ENCODE results near the gene PRKACG.

Gene PRKACG

DNA sequence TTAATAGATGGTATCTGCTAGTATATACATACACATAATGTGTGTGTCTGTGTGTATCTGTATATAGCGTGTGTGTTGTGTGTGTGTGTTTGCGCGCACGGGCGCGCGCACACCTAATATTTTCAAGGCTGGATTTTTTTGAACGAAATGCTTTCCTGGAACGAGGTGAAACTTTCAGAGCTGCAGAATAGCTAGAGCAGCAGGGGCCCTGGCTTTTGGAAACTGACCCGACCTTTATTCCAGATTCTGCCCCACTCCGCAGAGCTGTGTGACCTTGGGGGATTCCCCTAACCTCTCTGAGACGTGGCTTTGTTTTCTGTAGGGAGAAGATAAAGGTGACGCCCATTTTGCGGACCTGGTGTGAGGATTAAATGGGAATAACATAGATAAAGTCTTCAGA, 22.4 kb upstream of the PRKACG start:
- Histone ChIP-seq H3K9me3 (ENCODE audit: control insufficient read depth, insufficient read depth, low read length) (no peaks in the 10 kb centered on the region), H3F3A (ENCODE audit: control insufficient read depth, insufficient read depth) (no peaks in the 10 kb centered on the region; the same call in 1 of the 2 replicates), H3K9me2 (replicated peaks; ENCODE audit: control insufficient read depth, low read length) (no peaks in the 10 kb centered on the region), H3K79me2 (ENCODE audit: control insufficient read depth, low read length) (peaks cover 49% of the 10 kb centered on the region), H3K36me3 (ENCODE audit: control insufficient read depth, low read length) (no peaks in the 10 kb centered on the region), H3K4me2 (ENCODE audit: low read length) (peak overlapping the region; percentile 69), H3K4me1 (ENCODE audit: control insufficient read depth, low read length) (peaks cover 10% of the 10 kb centered on the region), H3K27ac (ENCODE audit: low read depth, low read length) (peak overlapping the region; percentile 37), H3K27me3 (ENCODE audit: control insufficient read depth, low read length) (no peaks in the 10 kb centered on the region), H3K4me3 (ENCODE audit: low read length) (peak overlapping the region; percentile 86), H4K20me1 (ENCODE audit: control insufficient read depth, insufficient read depth, low read depth, low read length) (no peaks in the 10 kb centered on the region)
- TF ChIP-seq, protein P1, sequence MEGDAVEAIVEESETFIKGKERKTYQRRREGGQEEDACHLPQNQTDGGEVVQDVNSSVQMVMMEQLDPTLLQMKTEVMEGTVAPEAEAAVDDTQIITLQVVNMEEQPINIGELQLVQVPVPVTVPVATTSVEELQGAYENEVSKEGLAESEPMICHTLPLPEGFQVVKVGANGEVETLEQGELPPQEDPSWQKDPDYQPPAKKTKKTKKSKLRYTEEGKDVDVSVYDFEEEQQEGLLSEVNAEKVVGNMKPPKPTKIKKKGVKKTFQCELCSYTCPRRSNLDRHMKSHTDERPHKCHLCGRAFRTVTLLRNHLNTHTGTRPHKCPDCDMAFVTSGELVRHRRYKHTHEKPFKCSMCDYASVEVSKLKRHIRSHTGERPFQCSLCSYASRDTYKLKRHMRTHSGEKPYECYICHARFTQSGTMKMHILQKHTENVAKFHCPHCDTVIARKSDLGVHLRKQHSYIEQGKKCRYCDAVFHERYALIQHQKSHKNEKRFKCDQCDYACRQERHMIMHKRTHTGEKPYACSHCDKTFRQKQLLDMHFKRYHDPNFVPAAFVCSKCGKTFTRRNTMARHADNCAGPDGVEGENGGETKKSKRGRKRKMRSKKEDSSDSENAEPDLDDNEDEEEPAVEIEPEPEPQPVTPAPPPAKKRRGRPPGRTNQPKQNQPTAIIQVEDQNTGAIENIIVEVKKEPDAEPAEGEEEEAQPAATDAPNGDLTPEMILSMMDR (IDR thresholded peaks at IDR 0.05; ENCODE audit: low read depth, low read length, poor library complexity, severe bottlenecking), result no peak
- no peak for TF ChIP-seq EZH2phosphoT487 (IDR thresholded peaks at IDR 0.05; ENCODE audit: borderline replicate concordance, low read length)

DNA sequence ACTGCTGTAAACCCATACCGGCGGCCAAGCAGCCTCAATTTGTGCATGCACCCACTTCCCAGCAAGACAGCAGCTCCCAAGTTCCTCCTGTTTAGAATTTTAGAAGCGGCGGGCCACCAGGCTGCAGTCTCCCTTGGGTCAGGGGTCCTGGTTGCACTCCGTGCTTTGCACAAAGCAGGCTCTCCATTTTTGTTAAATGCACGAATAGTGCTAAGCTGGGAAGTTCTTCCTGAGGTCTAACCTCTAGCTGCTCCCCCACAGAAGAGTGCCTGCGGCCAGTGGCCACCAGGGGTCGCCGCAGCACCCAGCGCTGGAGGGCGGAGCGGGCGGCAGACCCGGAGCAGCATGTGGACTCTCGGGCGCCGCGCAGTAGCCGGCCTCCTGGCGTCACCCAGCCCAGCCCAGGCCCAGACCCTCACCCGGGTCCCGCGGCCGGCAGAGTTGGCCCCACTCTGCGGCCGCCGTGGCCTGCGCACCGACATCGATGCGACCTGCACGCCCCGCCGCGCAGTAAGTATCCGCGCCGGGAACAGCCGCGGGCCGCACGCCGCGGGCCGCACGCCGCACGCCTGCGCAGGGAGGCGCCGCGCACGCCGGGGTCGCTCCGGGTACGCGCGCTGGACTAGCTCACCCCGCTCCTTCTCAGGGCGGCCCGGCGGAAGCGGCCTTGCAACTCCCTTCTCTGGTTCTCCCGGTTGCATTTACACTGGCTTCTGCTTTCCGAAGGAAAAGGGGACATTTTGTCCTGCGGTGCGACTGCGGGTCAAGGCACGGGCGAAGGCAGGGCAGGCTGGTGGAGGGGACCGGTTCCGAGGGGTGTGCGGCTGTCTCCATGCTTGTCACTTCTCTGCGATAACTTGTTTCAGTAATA, 21.8 kb upstream of the PRKACG start, which contains the start of gene FXN:
TSS of gene FXN (plus strand) at position 315 of the 871 bp plus-strand sequence. CDS start at position 346, 31 bp downstream.
- H3K9me2 ChIP-seq (replicated peaks; ENCODE audit: control insufficient read depth, low read length), result no peaks in the 10 kb centered on the region
- H3K4me1 ChIP-seq (ENCODE audit: control insufficient read depth, low read length), result peaks cover 10% of the 10 kb centered on the region
- TF ChIP-seq EZH2phosphoT487 (IDR thresholded peaks at IDR 0.05; ENCODE audit: borderline replicate concordance, low read length), result no peak
- TF ChIP-seq, protein P1 (IDR thresholded peaks at IDR 0.05; ENCODE audit: low read depth, low read length, poor library complexity, severe bottlenecking), result peak; percentile 98
- no peaks in the 10 kb centered on the region for H3K27me3 ChIP-seq (ENCODE audit: control insufficient read depth, low read length)
- H4K20me1 ChIP-seq (ENCODE audit: control insufficient read depth, insufficient read depth, low read depth, low read length), result no peaks in the 10 kb centered on the region
- peak within 1 kb of the TSS; percentile 37 for H3K27ac ChIP-seq (ENCODE audit: low read depth, low read length)
- H3K9me3 ChIP-seq (ENCODE audit: control insufficient read depth, insufficient read depth, low read length), result no peaks in the 10 kb centered on the region
- no peaks in the 10 kb centered on the region; the same call in 1 of the 2 replicates for H3F3A ChIP-seq (ENCODE audit: control insufficient read depth, insufficient read depth)
- H3K4me3 ChIP-seq (ENCODE audit: low read length), result peak within 1 kb of the TSS; percentile 86
- H3K79me2 ChIP-seq (ENCODE audit: control insufficient read depth, low read length), result peaks cover 43% of the 10 kb centered on the region
- H3K36me3 ChIP-seq (ENCODE audit: control insufficient read depth, low read length), result no peaks in the 10 kb centered on the region
- H3K4me2 ChIP-seq (ENCODE audit: low read length), result peak within 1 kb of the TSS; percentile 69

DNA sequence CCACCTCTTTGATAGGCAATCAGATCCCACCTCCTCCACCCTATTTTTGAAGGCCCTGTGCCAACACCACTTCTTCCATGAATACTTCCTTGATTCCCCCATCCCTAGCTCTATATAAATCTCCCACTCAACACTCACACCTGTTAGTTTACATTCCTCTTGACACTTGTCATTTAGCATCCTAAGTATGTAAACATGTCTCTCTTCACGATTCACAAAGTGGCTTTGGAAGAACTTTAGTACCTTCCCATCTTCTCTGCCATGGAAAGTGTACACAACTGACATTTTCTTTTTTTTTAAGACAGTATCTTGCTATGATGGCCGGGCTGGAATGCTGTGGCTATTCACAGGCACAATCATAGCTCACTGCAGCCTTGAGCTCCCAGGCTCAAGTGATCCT, 20.2 kb upstream of the PRKACG start:
- Histone ChIP-seq H3K4me2 (ENCODE audit: low read length) (no peak overlapping the region), H3K36me3 (ENCODE audit: control insufficient read depth, low read length) (no peaks in the 10 kb centered on the region), H3K9me2 (replicated peaks; ENCODE audit: control insufficient read depth, low read length) (no peaks in the 10 kb centered on the region), H3F3A (ENCODE audit: control insufficient read depth, insufficient read depth) (no peaks in the 10 kb centered on the region; the same call in 1 of the 2 replicates), H3K27me3 (ENCODE audit: control insufficient read depth, low read length) (no peaks in the 10 kb centered on the region), H4K20me1 (ENCODE audit: control insufficient read depth, insufficient read depth, low read depth, low read length) (no peaks in the 10 kb centered on the region), H3K79me2 (ENCODE audit: control insufficient read depth, low read length) (peaks cover 30% of the 10 kb centered on the region), H3K27ac (ENCODE audit: low read depth, low read length) (no peak overlapping the region), H3K4me1 (ENCODE audit: control insufficient read depth, low read length) (peaks cover 10% of the 10 kb centered on the region), H3K4me3 (ENCODE audit: low read length) (no peak overlapping the region), H3K9me3 (ENCODE audit: control insufficient read depth, insufficient read depth, low read length) (no peaks in the 10 kb centered on the region)
- TF ChIP-seq, protein P1 (IDR thresholded peaks at IDR 0.05; ENCODE audit: low read depth, low read length, poor library complexity, severe bottlenecking), result no peak
- TF ChIP-seq EZH2phosphoT487 (IDR thresholded peaks at IDR 0.05; ENCODE audit: borderline replicate concordance, low read length), result no peak

All from DOHH2 (cell line).